NOMO-1 treated with DMSO at 0.1 percent for 48 hours (cell line): ENCODE data around the gene IL1R2.

Experiments used
- DNase-seq: peaks from one replicate; lab custom pipeline; 2025; ENCODE audit not compliant: unreplicated experiment; lab: John Stamatoyannopoulos, UW

The IL1R2 gene

DNA sequence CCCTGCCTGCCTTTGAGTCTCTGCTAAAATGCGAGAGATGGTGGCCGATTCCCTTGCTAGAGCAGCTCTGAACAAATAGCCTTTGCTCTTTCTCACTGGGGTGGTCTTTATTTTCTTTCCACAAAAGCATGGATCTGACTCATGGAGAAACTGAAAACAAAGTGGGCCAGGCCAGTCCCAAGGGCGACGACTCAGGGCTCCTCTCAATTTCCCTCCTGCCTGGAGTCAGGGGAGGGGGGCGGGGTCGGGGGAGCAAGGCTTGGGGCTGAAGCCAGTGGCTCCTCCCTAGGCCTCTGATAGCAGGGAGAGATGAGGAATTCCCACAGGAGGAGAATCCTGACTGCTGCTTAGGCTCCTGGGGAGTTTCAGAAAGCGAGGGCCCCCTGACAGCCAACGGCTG, 17.1 kb upstream of the IL1R2 start:
- DNase-seq, result no peak

DNA sequence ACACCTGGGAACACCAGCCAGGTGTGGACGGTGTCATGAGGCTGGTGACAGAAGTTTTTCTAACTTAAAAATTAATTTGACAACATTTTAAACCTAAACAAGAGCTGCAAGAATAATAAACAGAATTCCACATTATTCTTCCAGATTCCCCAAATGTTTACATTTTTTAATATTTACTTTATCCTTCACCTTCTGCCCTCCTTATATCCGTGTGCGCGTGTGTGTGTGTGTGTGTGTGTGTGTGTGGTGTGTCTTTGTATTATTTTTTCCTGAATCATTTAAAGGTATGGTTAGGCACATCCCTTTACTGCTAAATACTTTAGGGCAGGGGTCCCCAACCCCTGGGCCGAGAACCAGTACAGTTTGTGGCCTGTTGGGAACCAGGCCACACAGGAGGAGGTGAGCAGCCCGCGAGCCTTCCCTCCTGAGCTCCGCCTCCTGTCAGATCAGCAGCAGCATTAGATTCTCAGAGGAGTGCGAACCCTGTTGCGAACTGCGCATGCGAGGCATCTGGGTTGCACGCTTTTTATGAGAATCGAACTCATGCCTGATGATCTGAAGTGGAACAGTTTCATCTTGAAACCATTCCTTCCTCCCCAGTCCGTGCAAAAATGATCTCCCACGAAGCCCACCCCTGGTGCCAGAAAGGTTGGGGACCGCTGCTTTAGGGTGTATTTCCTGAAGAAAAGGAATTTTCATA, 16.4 kb upstream of the IL1R2 start:
- DNase-seq, result no peak

- no peak for DNase-seq
These were observed 14.9 kb upstream of the IL1R2 start for GRCh38 chr2:101976891-101977290.

DNA sequence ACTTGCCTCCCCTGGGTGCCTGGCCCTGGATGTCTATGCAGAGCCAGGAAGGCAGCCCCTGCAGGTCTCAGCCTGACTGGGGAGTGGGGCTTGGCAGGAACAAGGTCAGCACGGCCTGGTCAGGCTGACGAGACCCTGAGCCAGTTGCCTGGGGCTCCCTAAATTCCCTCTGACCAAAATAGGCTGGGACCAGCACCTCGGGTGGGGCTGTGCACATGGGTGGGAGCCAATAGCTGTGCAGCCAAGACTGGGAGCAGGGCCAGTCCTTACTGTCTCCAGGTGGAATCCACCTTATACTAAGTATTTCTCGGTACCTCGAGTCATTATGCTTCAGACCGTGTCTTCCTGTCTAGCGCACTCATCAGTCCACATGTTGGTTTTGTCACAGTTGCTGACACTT, 11.4 kb upstream of the IL1R2 start:
- no peak for DNase-seq

DNA sequence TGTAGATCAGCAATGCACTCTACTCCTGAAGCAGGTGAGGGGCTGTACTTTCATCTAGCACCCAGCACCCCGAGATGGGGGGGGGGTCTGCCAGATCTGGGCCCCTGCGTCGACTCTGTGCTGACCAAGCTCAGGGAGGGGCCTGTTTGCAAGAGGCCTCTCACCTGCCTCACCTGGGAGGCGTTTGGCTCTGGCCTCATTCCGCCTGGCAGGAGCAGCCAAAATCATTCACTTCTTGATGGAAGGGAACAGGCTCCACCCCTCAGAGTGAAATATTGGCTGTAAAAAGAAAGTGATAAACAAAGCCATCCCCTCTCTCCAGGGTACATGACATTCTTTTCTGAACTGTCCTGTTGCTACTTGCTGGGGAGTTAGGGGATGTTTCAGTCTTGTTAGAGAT, 10.7 kb upstream of the IL1R2 start:
- no peak for DNase-seq

DNA sequence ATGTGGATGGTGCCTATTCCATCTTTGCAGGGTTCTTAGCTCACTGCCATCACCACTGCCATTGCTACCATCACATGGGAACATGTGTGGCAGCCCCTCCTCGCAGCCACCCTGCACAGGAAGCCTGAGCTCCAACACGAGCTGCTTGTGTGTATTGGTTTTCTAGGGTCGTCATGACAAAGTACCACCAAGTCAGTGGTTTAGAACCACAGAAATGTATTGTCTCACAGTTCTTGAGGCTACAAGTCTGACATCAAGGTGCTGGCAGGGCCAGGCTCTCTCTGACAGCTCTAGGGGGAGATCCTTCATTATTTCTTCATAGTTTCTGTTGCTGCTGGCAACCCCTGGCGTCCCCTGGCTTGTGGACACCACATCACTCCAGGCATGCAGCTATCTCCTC, 10.3 kb upstream of the IL1R2 start:
- DNase-seq, result no peak

GRCh38 chr2:101982495-101983029, 9.2 kb upstream of the IL1R2 start:
- DNase-seq, result no peak

DNA sequence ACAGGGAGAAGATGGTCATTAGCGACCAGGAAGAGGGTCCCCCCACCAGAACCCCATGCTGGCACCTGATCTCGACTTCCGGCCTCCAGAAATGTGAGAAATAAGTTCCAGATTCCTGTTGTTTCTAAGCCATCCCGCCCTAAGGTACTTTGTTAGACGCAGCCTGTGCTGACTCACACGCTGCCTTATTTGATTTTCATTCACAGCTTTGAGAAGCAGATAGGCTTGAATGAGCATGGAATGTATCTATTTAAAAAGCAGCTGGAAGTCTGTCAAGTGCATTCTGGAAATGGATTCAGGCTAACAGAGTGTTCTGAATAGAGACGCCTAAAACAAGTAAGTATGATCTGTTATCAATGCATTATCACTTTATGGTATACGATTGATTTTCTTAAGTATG, 8.3 kb upstream of the IL1R2 start:
- DNase-seq, result no peak

GRCh38 chr2:101983928-101984327, 7.8 kb upstream of the IL1R2 start:
- peak; percentile 3 for DNase-seq

GRCh38 chr2:101984656-101985055, 7.1 kb upstream of the IL1R2 start:
- no peak for DNase-seq

DNA sequence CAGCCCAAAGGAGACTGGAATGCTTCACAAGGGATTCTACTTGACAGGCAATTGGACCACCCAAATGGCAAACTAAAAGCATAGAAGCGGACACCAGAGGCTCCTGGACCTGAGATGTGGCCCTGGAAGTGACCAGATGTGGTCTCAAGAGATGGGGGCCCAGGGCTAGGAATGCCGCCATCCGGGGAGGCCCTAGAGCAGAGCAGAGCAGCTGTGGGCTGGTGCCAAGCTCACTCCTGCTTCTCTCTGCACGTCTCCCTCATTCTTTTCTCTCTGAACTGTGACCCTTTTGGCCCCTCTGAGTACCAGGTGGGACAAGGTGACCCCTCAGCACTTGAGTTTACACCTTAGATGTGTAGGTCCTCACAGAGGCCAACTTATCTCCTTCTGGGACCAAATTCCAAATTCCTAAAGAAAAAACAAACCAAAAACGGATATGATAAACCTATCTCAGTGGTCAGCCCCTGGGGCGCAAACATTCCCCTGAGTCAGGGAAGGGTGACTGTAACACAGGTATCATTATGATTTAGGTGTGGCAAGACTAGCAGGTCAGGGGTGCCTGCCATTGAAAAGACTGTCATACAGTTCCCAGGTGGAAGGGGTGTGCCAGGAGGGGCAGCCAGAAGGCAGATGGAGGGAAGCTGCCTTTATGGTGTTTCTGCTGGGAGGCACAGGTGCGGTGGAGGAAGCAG, 6.5 kb upstream of the IL1R2 start:
- DNase-seq, result no peak

DNA sequence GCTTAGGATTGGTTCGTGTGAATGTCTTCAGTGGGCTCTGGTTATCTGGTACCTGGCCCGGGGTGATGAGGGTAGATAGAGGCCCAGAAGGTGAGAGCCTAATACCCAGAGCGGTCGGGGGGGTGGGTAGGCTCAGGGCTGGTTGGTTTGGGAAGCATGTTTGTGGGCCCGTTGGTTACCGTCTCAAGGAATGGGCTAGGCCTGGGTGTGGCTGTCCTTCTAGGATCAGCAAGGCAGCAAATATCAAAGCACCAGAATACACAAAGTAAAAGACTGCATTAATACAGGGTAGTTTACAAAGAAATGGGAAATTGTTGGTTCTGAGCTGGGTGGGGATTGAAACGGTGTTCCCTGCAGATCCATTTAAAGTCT, 6.0 kb upstream of the IL1R2 start:
- no peak for DNase-seq

GRCh38 chr2:101986376-101986775, 5.4 kb upstream of the IL1R2 start:
- DNase-seq, result no peak

DNA sequence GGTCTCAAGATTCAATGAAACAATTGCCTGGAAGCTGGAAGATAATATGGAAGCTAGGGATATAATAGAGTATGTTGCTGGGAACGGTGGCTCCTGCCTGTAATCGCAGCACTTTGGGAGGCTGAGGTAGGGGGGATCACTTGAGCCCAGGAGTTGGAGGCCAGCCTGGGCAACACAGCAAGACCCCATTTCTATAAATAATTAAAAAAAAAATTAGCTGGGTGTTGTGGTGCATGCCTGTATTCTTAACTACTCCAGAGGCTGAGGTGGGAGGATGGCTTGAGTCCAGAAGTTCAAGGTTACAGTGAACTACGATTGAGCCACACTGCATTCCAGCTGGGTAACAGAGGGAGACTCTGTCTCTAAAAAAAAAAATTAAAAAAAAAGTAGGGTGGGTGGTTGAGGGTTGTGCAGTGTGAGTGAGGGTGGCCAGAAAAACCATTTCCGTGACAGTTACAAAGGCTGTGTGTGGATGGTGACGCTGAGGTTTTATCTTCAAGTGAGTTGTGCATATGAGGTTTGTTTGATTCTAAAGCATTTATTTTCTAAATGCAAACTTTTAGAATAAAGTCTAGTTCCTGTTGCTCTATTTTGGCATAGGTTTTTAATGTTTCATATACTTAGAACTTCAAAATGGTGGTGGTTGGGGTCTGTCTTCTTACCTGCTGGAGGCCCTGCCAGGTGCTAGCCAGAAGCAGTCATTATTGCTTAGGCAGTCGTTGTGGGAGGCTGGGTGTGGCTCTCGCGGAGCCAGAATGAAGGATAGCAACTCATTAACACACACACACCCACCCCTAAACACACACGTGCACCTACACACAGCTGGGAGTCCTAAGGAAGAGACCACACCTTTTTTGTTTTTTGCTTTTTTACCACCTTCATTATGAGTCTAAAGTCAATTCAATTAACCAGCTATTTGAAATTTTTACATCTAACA, 4.7 kb upstream of the IL1R2 start:
- no peak for DNase-seq

DNA sequence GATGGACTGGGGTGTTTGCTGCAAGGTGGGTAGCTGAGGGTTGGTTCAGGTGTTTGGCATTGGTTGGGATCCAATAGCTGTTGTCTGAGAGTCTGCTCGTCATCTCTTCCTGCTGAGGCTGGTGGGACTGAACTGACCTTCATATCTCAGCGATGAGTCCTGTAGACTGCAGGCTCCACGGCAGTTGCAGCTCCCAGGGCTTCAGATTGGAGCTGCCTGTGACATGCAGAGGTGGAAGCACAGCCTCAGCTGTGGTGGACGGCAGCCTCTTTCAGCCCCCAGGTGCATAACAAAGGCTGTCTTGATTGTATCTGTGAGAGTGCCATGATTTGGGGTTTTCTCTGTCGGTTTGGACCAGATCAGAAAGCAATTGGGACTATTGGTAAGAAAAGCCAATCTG, 3.9 kb upstream of the IL1R2 start:
- DNase-seq, result no peak

GRCh38 chr2:101988541-101988940, 3.2 kb upstream of the IL1R2 start:
- no peak for DNase-seq

DNA sequence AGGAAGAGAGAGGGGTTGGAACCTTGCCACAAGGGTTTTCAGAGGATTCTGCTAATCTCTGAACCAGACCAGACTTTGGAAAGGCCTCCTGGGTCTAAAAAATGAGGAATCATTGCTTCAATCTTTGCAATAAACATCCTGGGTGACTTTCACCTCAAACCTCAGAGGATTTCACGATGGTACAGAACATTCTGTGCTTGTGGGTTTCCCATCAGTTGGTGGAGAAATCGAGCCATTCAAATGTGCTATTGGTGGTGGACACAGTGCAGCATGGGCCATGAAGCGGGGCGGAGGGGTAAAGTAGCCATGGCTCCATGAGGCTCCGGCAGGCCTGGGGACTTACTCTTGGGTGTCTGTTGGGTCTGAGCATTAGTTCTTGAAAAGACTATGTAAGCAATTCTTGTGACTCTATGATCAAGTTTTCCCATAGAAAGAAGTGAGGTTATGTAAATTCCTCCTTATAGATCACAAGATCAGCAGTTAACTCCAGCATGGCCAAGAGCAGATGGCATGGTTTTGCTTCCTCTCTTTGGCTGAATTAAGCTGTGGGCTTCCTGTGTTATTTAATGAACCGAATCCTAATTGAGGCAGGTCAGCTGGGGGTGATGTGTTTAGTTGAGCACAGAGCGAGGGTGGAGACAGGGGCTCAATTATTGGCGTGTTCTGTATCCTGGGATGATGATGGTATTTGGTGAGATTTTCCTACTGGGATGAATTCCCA, 1.9 kb upstream of the IL1R2 start:
- DNase-seq, result peak; percentile 27

- DNase-seq, result no peak
These were observed 2.0 kb downstream of the IL1R2 start for GRCh38 chr2:101993772-101994171.

GRCh38 chr2:101995019-101995418, 3.3 kb downstream of the IL1R2 start:
- DNase-seq, result no peak

DNA sequence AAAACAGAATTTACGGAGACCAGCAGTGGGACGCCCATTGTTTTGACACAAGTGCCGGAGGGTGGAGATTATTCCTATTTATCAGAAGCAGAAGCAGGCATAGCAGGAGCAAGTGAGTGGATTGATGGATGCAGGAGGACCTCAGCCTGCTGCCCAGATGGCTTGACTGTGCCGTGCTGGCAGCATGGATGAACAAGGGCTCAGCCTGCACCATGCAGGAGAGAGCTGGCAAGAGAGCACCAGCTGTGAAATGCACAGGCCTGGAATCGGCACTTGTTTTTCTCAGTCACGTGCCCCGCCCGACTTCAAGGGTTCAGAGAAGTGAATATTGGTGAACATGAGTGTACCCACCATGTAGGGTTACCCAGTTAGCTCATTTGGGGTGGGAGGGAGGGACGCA, 4.0 kb downstream of the IL1R2 start:
- DNase-seq, result no peak

DNA sequence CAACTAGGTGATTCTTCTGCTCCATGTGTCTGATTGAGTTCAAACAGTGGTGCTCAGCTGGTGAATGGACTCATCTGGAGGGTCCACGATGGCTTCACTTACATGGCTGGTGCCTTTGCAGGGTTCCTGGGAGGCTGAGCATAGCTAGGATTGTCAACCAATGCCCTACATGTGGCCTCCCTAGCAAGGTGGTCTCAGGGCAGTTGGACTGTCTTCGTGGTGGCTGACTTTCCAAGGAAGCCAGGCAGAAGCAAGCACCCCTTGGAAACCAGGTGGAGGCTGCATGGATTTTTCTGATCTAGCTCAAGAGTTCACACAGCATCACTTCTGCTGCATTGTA, 6.8 kb downstream of the IL1R2 start:
- no peak for DNase-seq
